Right lobe of liver (tissue), 4 donors: Measurements from ENCODE around the gene DYDC2.

Source experiments
- POLR2A ChIP-seq: fragments of 450-650 bp; IDR thresholded peaks from one replicate; pipeline ENCODE4 v1.6.1; 2017; ENCODE audit warnings: antibody characterized with exemption, mild to moderate bottlenecking
- TF ChIP-seq, protein P1 (sequence below), 4 donors: fragments of 200-600 bp in 3 of 4; fragments of 450-650 bp in 1 of 4; IDR thresholded peaks; one replicate each; pipeline versions ENCODE4 v1.5.1 to v1.8.0; 2016 to 2022; ENCODE audit warnings: antibody characterized with exemption in 4 of 4, mild to moderate bottlenecking in 2 of 4
- donor health status: DM: no; HTN: no; CAD: no.
- donor health status: DM: no; HTN: no; CAD: no.
- donor health status: DM: no; HTN: yes; CAD: no.

- TF ChIP-seq, protein P1, sequence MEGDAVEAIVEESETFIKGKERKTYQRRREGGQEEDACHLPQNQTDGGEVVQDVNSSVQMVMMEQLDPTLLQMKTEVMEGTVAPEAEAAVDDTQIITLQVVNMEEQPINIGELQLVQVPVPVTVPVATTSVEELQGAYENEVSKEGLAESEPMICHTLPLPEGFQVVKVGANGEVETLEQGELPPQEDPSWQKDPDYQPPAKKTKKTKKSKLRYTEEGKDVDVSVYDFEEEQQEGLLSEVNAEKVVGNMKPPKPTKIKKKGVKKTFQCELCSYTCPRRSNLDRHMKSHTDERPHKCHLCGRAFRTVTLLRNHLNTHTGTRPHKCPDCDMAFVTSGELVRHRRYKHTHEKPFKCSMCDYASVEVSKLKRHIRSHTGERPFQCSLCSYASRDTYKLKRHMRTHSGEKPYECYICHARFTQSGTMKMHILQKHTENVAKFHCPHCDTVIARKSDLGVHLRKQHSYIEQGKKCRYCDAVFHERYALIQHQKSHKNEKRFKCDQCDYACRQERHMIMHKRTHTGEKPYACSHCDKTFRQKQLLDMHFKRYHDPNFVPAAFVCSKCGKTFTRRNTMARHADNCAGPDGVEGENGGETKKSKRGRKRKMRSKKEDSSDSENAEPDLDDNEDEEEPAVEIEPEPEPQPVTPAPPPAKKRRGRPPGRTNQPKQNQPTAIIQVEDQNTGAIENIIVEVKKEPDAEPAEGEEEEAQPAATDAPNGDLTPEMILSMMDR (IDR thresholded peaks at IDR 0.05) = no peak
- TF ChIP-seq POLR2A = no peak
Measured at GRCh38 chr10:80372675-80373074, 16.1 kb downstream of the DYDC2 start.
